Subcutaneous adipose tissue (tissue), 4 donors: ENCODE results near the gene CFHR4. TPM values are rescaled to one million over a fixed set of nuclear protein-coding genes. Genes with fewer than 3 reads are reported as not detected.

ENCODE experiments used
- CTCF ChIP-seq: fragments of 450-650 bp; IDR thresholded peaks from one replicate; pipeline ENCODE4 v1.5.1; 2016; ENCODE audit warnings: low read depth, mild to moderate bottlenecking, control low read depth, antibody characterized with exemption, moderate library complexity
- total RNA-seq, 4 donors: library from RNA; depleted of rRNA; stranded (reverse); fragments of >200 nt; gene quantifications; one replicate each; pipeline ENCODE4 v1.1.0, GENCODE V29; 2016

Gene CFHR4
- total RNA-seq, 4 donors from 2014 or later = not detected

GRCh38 chr1:196960854-196961253, 73.0 kb downstream of the CFHR4 start:
- no peak for TF ChIP-seq CTCF

Other genes starting within 250 kb of the CFHR4 start
- 100 to 1,000 TPM in 3 of 4 donors, 10 to 100 TPM in 1; 40.7 to 434 (median 374) TPM for gene CFH, start 236.0 kb upstream of the CFHR4 start, total RNA-seq
- gene CFHR3, start 113.2 kb upstream of the CFHR4 start, total RNA-seq = under 1 TPM in 2 of 4 donors, not detected in 2; 0.33 to 0.88 TPM
- 1 to 10 TPM in 1 of 4 donors, under 1 TPM in 1, not detected in 2; 0.57 to 1.3 TPM for gene CFHR1, start 68.3 kb upstream of the CFHR4 start, total RNA-seq
- gene CFHR2, start 55.7 kb downstream of the CFHR4 start, total RNA-seq = not detected
- gene CFHR5, start 89.5 kb downstream of the CFHR4 start, total RNA-seq = not detected
- gene F13B, start 179.2 kb downstream of the CFHR4 start, total RNA-seq = not detected